ENCODE measurements around the gene INF2.

The INF2 gene

DNA sequence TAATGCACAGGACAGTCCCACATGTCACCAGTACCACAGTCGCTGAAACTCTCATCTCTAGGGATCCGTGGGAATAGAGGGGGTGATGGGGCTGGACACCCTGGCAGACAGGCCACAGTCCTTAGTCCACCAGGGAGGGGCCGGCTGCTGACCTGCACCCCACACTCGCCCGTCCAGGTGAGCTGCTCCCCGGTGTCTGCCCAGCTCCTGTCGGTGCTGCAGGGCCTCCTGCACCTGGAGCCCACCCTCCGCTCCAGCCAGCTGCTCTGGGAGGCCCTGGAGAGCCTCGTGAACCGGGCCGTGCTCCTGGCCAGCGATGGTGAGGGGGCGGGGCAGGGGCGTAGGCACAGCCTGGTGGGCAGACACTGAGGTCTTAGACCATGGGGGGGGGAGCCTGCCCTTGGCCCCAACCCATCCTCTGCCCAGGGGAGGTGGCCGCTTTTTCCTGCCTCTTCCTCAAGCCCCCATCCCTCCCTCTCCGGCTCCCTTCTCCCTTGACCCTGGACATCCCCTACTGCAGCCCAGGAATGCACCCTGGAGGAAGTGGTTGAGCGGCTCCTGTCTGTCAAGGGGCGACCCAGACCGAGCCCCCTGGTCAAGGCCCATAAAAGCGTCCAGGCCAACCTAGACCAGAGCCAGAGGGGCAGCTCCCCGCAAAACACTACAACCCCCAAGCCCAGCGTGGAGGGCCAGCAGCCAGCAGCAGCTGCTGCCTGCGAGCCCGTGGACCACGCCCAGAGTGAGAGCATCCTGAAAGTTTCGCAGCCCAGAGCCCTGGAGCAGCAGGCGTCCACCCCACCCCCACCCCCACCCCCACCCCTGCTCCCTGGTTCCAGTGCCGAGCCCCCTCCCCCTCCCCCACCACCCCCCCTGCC is 17.6 kb downstream of the INF2 start:
- no peak for DNase-seq

DNA sequence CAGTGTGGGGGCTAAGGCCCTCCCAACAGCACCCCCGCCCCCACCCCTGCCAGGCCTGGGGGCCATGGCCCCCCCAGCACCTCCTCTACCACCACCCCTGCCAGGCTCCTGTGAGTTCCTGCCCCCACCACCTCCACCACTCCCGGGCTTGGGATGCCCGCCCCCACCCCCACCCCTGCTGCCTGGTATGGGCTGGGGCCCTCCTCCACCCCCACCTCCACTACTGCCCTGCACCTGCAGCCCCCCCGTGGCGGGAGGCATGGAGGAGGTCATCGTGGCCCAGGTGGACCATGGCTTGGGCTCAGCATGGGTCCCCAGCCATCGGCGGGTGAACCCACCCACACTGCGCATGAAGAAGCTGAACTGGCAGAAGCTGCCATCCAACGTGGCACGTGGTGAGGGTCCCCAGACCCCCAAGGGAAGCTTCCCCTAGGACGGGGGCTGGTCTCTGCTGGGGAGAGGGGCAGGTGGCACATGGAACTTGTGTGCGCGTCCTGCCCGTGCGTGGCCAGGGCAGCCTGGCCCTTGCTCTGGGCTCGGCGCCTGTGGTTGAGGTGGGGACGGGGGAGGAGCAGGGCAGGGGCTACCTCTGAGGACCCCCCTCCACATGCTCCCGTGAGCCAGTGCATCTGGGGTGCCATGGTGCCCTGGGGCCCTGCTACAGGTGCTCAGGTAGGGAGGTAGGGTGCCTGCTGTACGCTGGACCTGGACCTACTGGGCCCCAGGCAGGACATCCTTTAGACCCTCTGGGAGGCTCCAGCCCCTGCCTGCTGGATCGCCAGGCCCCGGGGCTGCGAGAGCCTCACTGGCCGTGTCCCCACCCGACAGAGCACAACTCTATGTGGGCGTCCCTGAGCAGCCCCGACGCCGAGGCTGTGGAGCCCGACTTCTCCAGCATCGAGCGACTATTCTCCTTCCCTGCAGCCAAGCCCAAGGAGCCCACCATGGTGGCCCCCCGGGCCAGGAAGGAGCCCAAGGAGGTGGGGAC is 18.5 kb downstream of the INF2 start:
- DNase-seq: no peak

DNA sequence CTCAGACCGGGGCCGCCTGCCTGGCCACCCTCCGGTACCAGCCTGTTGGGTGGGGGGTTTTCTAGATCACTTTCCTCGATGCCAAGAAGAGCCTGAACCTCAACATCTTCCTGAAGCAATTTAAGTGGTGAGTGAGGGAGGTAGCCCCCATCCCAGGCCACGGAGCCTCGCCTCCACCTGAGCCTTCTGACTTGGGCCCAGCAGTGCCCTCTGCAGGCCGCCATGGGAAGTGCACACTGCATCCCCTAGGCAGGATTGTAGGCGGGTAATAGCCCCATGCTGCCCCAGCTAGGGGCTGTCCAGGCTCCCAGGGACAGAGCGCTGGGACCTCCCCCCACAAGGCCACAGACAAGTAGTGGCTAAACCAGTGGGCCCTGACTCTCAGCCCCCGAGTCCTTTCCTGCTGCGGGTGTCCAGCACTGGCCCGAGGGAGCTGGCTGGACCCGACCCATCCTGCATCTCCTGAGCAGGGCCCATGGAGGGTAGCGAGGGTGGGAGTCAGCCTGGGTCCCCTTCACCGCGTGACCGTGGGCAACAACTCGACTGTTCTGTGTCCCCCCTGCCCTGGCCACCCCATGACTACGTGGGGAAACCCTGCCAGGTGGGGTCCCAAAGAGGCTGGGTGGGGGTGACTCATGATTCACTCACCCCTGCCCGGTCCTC is 19.3 kb downstream of the INF2 start:
- DNase-seq: peak; percentile 80

DNA sequence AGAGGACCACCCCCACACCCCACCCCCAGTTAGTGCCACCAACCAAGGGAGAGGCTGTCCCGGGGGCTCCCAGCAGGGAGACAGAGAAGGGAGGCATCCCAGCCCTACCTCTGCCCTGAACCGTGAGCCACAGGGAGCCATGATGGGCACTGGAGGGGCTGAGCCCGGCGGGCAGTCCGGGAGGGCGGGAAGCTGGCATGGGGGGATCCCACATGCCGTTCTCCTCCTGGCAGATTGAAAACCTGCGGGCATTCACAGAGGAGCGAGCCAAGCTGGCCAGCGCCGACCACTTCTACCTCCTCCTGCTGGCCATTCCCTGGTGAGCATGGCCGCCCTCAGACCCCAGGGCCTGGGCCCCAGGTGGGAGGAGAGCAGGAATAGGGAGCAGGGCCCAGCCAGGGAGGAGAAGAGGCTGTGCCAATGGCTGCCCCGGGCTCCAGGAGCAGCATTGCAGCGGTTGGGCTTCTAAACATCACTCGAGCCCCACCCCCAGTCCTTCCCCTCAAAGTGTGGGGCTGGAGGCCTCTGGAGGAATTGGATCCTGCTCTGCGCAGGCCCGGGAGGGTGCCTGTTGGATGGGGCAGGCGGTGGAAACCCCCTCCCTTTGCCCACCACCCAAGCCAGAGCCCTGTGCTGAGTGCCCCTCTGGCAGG is 20.1 kb downstream of the INF2 start:
- DNase-seq: no peak

DNA sequence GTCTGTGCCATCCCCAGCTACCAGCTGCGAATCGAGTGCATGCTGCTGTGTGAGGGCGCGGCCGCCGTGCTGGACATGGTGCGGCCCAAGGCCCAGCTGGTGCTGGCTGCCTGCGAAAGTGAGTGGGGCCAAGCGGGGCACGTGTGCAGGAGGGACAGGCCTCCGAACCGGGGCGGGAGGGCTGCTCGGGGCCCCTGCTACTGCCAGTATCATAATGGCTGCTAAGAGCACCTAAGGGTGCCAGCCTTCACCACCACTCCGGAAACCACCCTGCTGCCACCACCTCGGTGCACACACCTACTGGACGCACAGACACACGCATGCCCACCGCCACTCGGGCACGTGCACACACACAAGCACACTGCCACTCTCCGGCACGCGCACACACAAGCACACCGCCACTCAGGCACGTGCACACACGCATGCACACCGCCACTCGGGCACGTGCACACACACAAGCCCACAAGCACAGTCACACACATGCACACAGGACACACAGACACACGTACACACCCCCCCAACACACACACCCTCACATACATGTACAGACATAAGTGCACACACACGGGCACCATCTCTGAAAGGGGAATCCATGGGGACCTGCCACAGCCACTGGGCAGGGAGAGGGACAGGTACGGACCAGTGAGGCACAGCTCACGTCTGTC is 20.8 kb downstream of the INF2 start:
- no peak for DNase-seq

DNA sequence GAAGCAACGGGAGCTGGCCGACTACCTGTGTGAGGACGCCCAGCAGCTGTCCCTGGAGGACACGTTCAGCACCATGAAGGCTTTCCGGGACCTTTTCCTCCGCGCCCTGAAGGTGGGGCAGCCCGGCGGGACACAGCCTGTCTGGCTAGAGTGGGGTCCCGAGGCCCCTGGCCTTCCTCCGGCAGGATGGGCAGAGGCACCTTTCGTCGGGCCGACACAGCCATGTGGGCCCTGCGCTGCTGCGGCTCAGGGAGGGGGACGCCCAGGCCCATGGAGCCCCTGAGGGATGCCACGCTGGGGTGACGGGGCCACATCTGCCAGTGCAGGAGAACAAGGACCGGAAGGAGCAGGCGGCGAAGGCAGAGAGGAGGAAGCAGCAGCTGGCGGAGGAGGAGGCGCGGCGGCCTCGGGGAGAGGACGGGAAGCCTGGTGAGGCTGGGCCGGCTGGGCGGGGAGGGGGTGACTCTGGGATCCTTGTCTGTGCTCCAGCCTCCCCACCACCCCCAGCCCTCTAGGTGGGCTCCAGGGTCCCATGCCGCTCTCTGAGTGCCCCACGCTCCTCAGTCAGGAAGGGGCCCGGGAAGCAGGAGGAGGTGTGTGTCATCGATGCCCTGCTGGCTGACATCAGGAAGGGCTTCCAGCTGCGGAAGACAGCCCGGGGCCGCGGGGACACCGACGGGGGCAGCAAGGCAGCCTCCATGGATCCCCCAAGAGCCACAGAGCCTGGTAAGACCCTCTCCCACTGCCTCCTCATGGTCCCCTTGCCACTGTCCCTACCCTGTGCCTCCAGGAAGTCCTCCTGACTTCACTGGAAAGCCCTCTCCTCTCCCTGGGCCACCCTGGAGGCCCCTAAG is 23.7 kb downstream of the INF2 start:
- DNase-seq: no peak

DNA sequence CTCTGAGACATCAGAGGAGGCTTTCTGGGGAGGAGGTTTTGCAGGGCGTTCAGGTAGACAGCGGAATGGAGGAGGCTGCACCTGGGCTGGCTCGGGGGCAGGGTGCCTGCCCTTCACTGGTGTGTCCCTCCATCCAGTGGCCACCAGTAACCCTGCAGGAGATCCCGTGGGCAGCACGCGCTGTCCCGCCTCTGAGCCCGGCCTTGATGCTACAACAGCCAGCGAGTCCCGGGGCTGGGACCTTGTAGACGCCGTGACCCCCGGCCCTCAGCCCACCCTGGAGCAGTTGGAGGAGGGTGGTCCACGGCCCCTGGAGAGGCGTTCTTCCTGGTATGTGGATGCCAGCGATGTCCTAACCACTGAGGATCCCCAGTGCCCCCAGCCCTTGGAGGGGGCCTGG is 24.6 kb downstream of the INF2 start:
- no peak for DNase-seq

DNA sequence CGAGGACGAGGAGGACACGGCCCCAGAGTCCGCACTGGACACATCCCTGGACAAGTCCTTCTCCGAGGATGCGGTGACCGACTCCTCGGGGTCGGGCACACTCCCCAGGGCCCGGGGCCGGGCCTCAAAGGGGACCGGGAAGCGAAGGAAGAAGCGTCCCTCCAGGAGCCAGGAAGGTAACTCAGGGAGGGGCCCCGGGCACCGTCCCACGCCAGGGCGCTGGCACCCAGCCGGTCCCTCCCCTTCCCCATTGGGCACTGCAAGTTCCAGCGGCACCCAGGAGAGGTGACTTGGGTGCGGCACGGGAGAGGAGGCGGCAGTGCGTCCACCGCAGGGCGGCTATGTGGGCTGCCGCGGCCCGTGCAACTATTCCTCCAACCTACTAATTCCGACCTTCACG is 25.3 kb downstream of the INF2 start:
- DNase-seq: no peak

DNA sequence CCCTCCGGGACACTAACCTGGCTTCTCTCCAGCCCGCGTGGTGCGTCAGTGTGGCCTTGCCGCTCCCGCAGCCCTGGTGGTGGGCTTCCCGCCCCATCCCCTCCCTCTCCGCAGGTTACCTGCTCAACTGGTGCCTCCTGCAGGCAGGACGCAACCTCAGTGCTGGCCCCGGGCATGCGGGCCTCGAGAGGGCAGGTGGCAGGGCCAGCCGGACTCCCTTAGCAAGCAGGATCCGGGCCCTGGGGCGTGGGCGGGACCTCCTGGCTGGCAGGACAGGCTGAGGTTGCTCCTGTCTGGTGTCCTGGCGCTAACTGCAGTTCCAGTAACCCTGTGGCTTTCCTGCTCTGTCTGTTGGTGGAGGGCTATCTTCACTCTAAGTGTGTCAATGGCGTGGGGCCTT is 26.0 kb downstream of the INF2 start:
- no peak for DNase-seq

DNA sequence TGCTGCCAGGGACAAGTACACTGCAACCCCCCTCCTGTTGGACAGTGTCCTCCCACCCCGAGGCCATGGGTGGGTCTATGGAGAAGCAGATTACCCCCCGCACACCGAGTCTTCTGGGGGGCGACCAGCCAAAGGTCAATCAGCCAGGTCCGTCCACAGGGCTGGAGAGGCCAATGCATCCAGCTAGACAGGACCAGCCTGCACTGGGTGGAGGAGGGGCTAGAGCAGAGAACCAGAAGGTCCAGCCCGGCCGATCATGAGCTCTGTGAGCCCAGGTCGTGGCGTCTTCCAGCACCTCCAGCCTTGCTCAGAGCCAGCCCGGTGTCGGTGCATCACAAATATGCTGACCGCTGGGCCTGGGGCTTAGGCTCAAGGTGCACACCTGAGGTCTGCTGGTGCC is 26.5 kb downstream of the INF2 start:
- DNase-seq: no peak

DNA sequence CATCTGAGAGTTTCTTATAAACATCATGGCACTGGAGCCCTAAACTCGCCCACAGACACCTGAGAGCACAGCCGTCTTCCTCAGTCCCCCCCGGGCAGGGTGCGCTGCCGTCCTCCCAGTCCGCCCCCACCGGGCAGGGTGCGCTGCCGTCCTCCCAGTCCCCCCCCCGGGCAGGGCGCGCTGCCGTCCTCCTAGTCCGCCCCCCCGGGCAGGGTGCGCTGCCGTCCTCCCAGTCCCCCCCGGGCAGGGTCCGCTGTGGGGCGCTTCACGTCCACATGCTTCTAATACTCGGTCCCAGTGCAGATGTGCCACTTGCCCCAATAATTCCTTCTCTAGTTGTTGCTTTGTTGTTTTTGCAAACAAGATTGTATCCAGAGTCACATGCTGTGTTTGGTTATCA is 27.7 kb downstream of the INF2 start:
- no peak for DNase-seq

DNA sequence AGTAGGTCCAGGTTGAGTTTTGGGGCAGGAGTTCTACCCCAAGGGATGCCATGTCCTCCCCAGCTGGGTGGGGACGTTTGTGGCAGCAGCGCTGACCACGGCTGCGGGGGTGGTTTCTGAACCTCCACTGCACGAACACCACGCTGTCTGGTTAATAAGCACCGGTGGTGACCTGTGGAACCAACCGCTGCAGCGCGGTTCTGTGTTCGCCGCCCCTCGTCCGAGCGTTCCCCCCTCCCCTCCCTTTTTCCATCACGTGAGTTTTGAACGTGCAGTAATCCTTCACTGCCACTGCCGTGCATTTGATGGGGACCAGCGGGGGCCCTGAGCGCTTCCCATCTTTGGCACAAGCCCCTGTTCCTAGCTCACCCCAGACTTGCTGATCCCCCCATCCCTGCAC is 28.2 kb downstream of the INF2 start:
- no peak for DNase-seq

DNA sequence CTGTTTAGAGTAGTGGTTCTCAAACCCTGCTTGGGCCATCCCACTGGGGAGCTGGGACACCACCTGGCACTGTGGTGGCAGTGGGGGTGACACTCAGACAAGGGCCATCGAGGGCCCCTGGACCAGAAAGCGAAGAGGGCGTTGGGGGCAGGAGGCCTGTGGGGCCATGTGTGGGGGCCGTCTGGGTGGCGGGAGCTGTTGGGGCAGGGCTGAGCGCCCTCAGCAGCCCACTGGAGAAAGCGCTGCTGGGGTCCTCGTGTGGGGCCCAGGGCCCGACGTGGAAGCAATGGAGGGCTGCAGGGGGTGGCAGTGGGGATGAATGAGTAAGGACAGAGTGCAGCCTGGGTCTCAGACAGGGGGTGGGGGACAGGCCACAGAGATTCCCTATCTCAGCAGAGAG is 28.7 kb downstream of the INF2 start:
- DNase-seq: no peak

DNA sequence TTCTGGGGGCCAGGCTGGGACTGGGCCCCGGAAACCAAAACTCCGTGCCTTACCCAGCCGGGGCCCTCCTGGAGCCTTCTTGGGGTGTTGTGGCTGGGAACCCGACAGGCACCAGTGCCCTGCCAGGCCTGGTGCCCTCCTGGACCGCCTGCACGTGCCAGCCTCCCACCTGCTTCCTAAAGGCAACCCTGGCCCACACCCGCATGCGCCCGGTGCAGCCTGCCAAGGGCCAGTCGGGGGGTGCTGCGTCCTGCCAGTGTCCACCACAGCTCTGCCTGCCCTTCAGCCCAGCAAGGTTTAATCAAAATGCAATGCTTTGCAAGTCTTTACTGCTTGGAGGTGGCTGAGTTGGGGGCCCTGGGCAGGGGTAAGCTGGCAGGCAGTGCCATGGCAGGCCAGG is 29.5 kb downstream of the INF2 start:
- no peak for DNase-seq

DNA sequence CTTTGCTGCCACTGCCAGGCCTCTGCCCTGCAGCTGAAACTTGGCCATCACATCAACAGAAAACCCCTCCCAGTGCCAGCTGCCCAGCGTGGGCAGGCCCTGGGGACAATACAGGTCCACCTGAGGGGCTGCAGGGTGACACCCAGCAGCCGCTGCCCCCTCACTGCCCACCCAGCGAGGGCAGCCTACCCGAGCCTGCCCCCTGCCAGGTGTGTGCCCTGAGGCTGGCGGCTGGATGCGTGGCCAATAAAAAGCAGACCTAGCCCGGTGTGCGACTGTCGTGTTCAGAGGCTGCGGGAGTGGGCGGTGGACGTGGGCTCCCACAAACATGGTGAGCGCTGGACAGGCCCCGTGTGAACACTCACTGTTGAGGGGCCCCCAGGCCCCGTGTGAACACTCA is 29.9 kb downstream of the INF2 start:
- DNase-seq: no peak

DNA sequence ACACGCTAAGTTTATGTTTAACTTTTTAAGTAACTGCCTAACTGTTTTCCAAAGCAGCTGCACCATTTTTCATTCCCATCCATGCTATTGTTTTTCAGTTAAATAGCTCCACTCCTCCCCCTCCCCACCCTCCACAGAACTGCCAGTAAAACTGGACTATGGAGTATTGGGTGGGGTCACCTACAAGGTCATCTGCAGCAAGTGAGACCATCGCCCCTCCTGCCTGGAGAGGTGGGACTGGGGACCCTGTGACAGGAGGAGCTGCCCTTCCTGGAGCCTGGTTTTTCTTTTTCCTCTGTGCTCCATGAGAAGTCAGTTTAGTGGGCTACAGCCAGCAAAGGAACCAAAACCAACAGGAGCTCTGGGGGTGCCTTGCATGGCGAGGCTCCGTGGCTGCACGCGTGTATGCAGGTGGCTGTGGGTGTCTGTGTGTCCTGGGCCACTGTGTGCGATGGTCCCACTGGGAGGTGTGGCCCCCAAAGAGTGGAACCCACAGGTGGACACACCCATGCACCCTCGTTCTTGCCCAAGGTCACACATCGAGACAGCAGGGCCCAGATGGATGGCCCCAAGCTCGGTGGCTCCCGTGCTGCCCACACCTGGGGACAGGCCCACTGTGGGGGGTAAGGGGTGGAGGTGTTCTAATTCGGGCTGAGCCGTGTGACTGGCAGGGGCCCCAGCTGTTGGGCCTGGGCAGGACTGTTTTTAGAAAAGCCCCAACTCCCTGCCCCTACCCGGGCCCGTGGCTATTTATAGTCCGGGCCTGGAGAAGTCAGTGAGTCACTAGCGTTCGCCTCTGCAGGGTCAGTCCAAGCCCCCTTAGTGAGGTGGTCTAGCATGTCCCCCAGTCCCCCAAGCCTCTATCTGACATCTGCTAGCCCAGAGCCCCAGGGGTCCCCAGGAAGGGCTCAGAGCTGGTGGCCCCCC is 32.4 kb downstream of the INF2 start:
- no peak for DNase-seq

DNA sequence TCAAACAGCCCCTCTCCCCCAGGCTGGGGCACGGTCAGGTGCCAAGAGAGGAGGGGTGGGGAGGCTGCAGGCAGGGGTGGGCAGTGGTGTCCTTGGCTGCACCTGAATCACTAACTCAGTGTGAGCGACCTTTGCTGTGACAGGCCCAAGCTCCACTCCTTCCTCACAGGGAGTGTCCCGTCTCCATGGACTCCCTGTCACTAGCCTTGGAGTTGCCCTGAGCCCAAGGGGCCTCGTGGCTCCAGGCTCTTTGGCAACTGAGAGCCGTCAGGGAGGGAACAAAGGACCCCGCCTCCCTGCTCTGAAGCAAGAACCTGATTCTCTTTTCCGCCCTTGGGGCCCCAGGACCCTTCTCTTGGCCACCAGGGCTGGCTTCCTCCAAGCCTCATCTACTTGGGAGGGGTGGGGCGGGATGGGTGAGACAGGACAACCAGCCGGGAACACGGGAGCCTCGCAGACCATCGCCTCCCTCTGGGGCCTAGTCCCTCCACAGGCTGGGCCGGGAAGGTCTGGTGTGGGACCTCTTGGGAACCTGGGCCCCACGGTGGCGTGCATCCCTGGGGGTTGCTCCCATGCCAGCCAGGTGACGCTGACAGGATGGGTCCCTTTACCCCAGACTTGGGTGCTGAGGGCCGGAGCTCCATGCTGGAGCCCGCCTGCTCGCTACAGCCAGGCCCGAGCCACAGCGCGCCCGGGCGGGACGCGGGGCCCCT is 33.7 kb downstream of the INF2 start:
- DNase-seq: no peak

DNA sequence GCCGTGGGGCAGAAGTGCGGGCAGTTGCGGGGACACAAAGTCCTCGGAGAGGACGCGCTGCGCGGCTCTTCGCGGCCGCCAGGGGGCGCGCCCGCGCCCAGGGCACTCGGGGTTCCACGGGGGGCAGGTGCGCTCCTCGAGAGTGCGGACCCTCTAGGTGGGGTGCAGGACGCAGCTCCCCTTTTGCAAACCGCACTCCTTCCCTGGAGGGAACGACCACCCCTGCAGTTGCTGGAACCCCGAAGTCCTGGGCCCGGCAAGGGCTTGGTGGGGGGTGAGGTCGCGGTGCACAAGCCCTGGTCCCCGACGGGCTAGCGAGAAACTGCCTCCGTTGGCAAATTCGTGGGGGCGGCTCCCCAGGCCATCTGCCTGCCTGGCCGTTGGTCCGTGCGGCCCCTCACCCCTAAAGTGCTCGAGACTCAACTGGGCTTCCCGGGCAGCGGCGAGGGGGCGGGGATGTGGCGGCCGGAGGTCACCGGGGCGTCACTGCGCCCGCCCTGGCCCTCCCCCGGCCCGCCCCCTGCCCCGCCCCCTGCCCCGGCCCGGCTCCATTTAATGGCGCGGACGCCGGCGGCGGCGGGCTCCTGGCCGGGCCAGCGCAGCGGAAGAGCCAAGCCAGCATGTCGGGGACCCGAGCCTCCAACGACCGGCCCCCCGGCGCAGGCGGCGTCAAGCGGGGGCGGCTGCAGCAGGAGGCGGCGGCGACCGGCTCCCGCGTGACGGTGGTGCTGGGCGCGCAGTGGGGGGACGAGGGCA is 34.4 kb downstream of the INF2 start, which contains the start of gene ADSS1:
TSS of gene ADSS1 (plus strand) at position 579 of the 756 bp plus-strand sequence. CDS start at position 621, 42 bp downstream.
- peak; percentile 66 for DNase-seq

Measured in stimulated activated CD4-positive, alpha-beta T cell treated with anti-CD3 and anti-CD28 coated beads, Interleukin-15, amount 100 ng/mL, for 24 hours (primary cell).